DMS114 treated with DMSO at 0.1 percent for 48 hours (cell line): Measurements from ENCODE around the gene HNRNPAB.
"Not testable (repeated sequence)": the region's sequence is repeated elsewhere in the genome, so short reads cannot be mapped to it uniquely, and the experiment has no call there.

Experiments used
- DNase-seq: peaks from one replicate; lab custom pipeline; 2025; ENCODE audit not compliant: unreplicated experiment; lab: John Stamatoyannopoulos, UW

Gene HNRNPAB

DNA sequence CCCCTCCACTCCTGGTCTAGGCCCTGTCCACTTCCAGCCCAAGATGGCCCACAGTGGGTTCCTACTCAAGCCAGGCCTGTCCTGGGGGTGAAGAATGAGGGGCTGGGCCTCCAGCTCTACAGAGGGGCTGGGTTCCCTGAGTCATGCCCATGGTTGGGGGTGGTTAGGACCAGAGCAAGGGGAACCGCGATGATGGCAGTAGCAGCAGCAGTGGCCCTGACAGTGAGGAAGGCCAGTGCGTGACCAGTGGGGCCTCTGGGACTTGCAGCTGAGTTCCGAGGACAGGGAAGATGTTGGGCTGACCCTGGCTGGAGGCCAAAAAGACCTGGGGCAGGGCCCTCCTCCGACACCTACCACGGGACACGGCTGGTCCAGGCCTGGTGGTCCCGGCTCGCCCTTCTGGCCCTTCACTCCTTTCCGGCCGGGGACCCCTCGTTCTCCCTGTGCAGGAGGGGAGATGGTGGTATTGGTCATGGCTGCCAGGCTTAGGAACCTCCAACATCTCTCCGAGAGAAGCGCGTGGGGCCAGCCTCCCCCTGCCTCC lies 37.4 kb downstream of the HNRNPAB start:
- no peak for DNase-seq

DNA sequence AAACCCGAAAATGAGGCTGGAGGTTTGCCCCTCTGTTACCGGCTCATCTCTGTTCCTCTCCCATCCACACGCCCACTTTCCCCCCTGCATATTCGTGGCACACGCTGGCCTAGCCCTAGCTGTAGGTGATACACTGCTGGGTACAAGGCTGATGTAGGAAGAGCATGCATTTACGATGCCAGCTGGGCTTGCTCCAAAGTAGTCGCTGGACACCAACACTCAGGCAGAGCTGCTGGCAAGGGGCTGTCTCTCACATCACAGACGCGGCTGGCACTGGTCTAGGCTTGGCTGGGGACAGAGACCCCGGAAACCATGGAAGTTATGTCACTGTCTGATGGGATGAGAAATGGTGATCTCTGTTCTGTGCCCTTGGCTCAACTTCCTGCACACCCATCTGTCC lies 38.1 kb downstream of the HNRNPAB start:
- DNase-seq = no peak

DNA sequence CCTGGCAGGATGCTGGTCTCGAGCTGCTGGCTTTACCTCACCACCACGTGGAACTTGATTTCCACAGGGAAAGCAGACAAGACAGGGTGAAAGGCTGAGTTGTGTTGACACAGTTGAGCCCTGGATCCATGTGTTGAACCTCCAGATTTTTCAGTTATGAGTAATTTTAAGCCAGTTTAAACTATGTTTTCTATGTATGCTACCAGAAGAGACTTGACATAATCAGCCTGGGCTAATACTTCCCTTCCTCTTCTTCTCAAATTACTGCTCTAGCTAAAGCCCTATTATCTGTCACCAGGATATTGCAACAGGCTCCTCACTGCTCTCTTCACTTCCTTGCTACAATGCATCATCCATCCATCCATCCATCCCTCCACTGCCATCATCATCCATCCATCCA lies 40.2 kb downstream of the HNRNPAB start:
- no peak for DNase-seq

DNA sequence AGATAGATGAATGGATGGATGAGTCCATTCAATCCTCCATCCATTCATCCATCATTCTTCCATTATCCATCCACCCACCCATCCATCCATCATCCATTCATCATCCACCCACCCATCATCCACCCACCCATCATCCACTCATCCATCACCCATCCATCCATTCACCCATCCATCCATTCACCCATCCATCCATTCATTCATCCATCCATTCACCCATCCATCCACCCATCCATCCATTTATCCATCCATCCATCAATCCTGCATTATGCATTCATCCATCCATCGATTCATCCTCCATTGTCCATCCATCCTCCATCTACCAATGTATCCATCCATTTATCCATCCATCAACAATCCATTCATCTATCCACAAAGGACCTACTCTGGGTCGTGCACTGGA lies 41.1 kb downstream of the HNRNPAB start:
- no peak for DNase-seq

DNA sequence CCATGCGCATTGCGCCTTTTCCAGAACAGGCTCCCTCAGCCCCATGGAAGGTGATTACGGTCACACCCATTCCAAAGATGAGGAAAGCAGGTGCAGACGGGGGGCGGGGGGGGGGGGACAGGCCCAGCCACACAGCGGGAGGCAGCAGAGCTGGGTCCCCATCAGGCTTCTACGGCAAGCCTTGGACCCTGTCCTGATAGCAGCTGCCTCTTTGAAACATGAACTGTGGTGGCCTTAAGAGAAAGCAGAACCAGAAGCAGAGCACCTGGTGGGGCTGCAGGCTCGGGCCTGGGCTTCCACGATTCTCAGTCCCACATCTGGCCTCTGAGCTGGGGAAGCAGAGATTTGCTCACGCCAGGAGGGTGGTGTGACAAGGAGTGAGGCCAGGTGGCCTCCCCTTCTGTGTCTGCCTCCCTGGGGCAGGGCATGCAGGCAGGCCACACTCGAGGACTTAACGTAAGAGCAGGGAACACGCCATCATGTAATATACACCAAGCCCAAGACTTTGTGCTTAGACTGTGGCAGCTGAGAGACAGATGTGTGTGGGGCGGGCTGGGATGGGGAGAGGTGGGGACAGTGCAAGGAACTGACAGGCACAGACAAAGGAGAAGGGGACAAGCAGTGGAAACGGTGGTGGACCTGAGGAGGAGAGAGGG lies 42.4 kb downstream of the HNRNPAB start:
- no peak for DNase-seq

DNA sequence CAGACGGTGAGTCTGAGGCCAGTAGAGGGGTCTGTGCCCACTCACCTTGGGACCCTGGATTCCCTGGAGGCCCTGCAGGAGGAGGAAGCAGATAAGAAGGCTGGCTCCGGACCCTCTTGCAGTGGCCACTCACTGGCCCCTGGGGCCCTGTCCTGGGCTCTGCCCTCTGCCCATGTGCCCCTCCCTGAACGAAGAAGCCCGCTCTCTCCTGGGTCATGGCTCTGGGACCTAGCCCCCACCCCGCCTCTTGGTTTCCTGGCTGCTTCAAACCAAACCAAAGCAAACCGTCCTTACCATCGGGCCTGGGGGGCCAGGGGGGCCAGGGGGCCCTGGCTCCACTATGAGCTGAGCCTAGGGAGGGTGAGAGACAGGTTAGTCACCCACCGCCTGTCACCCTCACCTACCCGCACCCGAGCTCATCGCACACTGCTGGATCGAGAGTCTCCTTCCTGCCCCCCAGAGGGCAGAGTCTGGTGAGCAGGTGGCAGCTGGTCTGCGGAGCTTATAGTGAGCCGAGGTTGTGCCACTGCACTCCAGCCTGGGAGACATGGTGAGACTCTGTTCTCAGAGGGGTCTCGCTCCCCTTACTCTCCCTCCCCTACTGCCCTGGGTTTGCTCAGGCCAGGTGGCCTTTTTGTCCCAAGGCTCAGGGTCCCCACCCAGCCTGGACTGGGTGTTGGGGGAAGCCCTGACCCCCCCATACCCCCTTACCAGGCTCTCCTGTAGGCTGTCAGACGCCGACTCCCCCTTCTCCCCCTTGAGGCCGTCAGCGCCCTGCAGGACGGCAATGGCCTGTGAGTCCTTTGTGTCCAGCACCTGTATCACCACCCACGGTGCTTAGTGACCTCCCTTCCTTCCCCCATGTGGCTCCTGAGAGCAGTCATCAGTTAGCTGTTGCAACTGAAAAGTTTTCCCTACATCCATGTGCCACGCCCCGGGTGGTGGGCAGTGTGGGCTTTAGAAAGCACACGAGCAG lies 43.4 kb downstream of the HNRNPAB start:
- DNase-seq = no peak

DNA sequence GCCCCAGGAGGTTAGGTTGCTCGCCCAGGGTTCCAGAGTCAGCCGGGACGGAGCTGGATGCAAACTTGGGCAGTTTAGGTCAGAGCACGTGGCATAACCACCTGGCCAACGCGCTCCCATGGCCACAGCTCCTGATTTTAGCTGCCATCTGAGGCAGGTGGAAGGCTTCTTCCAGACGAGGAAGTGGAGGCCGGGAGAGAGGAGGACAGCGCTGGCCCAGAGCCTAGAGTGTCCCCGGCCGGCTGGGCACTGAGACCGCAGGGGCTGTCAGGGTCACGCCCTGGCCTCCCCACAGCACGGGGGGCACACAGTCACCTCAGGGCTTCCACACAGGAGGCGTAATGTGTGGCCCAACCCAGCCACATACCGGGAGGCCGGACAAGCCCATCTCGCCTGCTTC lies 44.4 kb downstream of the HNRNPAB start:
- DNase-seq = no peak

DNA sequence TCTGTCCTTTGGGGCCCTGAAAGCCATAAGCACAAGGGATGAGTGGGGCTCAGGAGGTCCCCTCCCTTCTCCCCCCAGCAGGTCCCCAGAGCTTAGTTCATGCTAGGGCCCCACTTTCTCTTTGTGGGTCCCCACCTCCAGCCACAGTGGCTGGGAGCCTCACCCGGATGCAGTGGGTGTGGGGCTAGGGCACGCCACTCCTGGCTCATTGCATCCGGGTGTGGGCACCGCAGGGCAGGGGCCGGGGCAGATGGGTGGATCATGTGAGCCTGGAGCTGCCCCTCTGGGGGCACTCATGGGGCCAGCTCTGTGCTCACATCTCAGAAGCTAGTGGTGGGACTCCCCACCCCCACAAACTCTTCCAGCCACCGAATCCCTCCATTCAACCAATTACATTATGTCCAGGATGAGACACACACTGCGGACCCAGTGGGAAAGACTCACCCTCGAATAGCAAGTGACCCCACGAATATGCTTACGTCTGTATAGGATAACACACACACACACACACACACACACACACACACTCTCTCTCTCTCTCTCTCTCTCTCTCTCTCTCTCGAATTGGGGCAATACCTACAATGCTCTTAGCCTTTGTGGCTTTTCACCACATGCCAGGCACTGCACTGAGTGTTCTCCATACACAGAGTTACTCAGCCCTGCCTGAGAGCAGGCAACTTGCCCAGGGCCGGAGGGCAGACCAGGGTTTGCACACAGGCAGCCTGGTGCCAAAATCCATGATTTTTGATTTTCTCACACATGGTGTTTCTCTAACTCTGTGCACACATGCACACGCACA lies 45.1 kb downstream of the HNRNPAB start:
- DNase-seq = no peak

DNA sequence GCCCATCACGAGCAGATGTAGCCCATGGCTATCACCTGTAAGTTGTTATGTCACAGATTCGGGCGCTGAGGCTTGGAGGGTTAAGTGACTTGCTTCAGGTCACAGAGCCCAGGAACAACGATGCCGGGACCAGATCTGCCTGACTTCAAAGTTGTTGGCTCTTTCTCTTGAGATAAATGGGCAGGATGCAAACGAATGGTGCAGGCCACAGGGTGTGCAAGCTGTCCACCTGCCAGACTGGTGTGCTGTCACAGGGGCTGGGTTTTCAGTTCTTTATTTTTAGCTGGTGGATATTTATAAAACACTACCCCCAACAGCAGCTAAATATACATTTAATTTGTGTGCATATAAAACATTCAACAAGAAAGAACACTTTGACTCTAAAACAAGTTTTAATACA lies 45.9 kb downstream of the HNRNPAB start:
- no peak for DNase-seq

DNA sequence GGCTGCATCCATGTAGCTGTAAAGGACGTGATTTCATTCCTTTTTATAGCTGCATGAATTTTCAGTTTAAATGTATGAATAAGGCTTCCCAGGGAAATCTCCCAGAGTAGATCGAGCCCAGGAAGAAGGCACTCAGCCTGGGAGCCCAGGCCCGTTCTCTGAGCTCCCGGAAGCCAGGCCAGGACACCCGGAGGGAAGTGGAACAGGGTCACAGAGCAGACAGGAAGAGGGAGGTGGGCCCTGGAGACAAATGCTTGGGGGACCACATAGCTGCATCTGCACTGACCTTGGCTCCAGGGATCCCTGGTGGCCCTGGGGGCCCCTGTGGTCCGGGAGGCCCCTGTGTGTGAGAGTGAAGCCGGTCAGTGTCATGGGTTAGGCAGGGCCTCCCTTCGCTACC lies 47.9 kb downstream of the HNRNPAB start:
- no peak for DNase-seq

DNA sequence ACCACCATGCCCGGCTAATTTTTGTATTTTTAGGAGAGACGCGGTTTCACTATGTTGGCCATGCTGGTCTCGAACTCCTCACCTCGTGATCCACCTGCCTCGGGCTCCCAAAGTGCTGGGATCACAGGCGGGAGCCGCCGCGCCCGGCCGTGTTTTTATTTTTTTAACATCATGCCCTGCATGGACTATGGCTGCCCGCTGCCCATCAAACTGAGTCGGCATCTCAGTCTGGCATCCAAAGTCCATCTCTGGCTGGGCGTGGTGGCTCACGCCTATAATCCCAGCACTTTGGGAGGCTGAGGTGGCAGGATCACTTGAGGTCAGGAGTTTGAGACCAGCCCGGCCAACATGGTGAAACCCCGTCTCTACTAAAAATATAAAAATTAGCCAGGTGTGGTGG lies 49.3 kb downstream of the HNRNPAB start:
- not testable (repeated sequence) for DNase-seq

DNA sequence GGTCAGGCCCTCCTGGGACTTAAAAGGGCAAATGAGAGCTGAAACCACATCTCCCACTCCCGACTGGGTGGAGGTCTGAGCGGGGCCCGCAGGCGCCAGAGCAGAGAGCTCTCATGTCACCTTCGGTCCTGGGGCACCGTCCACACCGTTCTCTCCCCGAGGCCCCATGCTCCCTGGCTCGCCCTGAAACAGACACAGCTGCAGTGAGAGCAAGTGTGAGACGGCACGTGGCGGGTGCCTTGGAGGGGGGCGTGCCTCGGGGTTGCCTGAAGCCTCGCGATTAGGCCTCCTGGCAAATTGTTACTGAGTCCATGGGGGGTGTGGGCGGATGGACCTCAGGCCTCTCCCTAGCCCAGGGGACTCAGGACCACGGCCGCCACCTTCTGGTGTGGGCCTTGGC lies 52.4 kb downstream of the HNRNPAB start:
- DNase-seq = no peak

DNA sequence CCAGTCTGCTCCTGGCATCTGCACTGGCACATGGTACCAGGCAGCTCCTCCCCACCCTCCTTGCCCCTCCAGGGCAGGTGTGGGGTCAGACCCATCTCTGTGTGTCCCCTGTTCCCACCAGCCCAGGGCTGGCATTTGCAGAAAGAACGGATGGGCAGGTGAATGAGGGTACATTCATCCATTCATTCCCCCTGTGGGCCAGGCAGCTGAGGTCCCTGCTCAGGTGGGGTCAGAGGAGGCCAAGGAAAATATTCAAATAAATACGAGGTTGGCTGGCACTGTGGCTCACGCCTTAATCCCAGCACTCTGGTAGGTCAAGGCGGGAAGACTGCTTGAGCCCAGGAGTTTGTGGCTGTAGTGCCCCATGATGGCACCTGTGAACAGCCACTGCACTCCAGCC lies 53.3 kb downstream of the HNRNPAB start:
- DNase-seq = no peak

DNA sequence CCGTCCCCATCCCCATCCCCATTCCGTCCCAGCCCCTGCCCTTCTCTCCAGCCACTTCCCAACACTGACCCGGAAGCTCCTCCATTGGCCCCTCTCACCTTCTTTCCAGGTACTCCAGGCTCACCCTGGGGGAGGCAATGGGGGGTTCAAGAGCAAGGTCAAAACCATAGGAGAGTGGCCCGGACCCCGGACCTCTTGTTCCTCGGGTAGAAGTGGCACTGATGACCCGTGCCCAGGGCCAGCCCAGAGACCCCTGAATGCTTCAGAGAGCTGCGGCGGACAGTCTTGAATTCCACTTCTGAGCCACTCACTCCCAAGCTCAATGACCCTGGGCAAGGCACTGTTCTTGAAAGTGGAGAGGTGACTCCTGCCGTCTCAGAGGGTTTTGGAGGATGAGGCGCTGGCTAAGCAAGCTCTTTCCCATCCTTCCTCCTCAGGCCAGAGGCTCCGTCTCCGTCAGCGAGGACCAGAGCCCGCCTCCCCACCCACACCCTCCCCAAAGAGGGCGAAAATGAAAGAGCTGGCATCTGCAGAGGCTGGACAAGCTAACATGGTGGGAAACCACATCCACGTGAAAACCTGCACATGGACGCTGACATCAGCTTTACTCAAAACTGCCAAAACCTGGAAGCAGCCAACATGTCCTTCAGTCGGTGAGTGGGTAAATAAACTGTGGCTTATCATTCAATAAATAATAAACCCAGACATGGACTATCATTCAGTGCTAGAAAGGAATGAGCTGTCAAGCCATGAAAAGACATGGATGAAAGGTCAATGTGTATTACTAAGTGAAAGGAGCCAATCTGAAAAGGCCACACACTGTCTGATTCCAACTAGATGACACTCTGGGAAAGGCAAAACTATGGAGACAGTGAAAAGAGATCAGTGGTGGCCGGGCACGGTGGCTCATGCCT lies 55.5 kb downstream of the HNRNPAB start:
- DNase-seq = no peak
